ENCODE measurements around the gene SF1. TPM values are rescaled to one million over a fixed set of nuclear protein-coding genes. Genes with fewer than 3 reads are reported as not detected.

Gene SF1
- total and polyA plus RNA-seq, 2 experiments from 2014 or later, result 62.2 to 81.6 TPM

DNA sequence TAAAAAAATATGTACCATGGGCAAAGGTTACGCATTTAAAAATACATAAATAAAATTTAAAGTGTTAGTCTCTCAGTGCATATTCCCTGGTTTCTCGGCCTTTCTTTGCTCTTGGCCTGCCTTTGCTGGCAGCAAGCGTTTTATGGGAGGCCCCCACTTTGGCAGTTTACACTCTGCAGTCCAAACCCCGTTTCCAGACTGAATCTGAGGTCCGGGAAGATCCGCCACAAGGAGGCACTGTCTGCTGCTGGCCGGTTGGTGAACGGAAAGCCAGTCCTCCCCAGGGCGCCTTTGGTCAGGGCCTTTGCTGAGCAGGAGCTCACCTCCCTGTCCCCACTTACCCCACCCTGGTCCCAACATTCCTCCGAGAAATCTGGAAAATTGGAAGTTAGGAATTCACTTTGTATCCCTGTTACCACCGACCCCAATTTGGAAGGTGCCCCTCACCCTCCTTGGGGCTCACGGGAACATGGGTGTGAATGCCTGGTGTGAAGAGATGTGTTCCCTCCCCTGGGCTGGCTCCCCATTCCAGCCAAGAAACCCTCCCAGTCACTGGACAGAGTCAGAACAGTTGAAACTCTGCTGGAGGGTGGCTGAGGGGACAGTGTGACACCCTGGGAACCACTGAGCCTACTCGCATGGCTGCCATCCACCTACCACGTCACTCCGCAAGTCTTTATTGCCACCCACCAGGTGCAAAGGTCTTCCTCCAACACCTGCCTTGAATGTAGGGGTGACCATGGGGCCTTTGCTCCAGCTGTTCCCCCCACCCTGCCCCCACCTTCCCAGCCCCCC is 9.4 kb upstream of the SF1 start:
- Histone ChIP-seq H3F3A (ENCODE audit: insufficient read depth) (no peaks in the 10 kb centered on the region; the same call in 1 of the 2 replicates), H3K9me3 (ENCODE audit: low read depth) (no peaks in the 10 kb centered on the region), H3K9me2 (ENCODE audit: insufficient read depth) (no peaks in the 10 kb centered on the region), H2AFZ (no peak overlapping the region), H3K4me2 (ENCODE audit: unreplicated experiment) (no peak overlapping the region), H4K20me1 (ENCODE audit: insufficient read depth) (no peaks in the 10 kb centered on the region), H3K36me3 (ENCODE audit: low read depth) (no peaks in the 10 kb centered on the region), H3K27ac (no peak overlapping the region), H3K27me3 (replicated peaks; ENCODE audit: insufficient read depth) (no peaks in the 10 kb centered on the region), H3K9ac (no peak overlapping the region), H3K4me1 (ENCODE audit: insufficient read depth) (no peaks in the 10 kb centered on the region), H3K4me3 (no peak overlapping the region), H3K79me2 (ENCODE audit: insufficient read depth) (no peaks in the 10 kb centered on the region)
- WGBS, 2 experiments (ENCODE audit: low coverage in 1 of 2, low lambda C conversion rate in 2 of 2, missing lambda C conversion rate in 2 of 2), result 45 to 48% methylated on average over 15 of the region's 15 CpGs
- in situ Hi-C loops (cut with MboI), result no loop called here
- peak; percentile 76 for DNase-seq
- TF ChIP-seq EZH2 (IDR thresholded peaks at IDR 0.05; ENCODE audit: insufficient read depth, poor library complexity, severe bottlenecking), result no peak
- TF ChIP-seq EZH2phosphoT487 (IDR thresholded peaks at IDR 0.05; ENCODE audit: insufficient read depth, low read depth), result no peak

DNA sequence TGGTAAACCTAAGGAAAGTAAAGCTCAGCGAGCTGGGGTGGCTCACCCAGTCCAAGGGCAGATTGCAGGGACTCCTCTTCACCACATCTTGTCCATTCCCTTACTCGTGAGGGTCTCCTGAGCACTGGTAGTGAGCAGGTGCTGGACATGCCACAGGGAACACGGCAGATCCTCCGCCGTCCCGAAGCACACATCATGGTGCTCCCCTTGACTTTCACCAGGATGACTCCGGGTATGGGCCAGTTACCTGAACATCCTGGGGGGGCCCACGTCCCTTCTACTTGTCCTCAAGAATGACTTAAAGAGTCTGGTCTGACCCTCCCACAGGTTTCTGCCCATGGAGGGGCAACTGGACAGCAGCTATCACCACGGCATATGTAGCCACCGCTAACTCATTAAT is 8.0 kb upstream of the SF1 start:
- DNase-seq, result no peak
- Histone ChIP-seq H2AFZ (no peak overlapping the region), H3F3A (ENCODE audit: insufficient read depth) (no peaks in the 10 kb centered on the region; the same call in 1 of the 2 replicates), H3K36me3 (ENCODE audit: low read depth) (no peaks in the 10 kb centered on the region), H3K4me2 (ENCODE audit: unreplicated experiment) (no peak overlapping the region), H4K20me1 (ENCODE audit: insufficient read depth) (no peaks in the 10 kb centered on the region), H3K9me3 (ENCODE audit: low read depth) (no peaks in the 10 kb centered on the region), H3K79me2 (ENCODE audit: insufficient read depth) (no peaks in the 10 kb centered on the region), H3K4me1 (ENCODE audit: insufficient read depth) (no peaks in the 10 kb centered on the region), H3K4me3 (no peak overlapping the region), H3K9ac (no peak overlapping the region), H3K9me2 (ENCODE audit: insufficient read depth) (no peaks in the 10 kb centered on the region), H3K27ac (no peak overlapping the region), H3K27me3 (replicated peaks; ENCODE audit: insufficient read depth) (no peaks in the 10 kb centered on the region)
- 93 to 98% methylated on average over 10 of the region's 10 CpGs for WGBS, 2 experiments (ENCODE audit: low coverage in 1 of 2, low lambda C conversion rate in 2 of 2, missing lambda C conversion rate in 2 of 2)
- TF ChIP-seq EZH2phosphoT487 (IDR thresholded peaks at IDR 0.05; ENCODE audit: insufficient read depth, low read depth) (no peak), EZH2 (IDR thresholded peaks at IDR 0.05; ENCODE audit: insufficient read depth, poor library complexity, severe bottlenecking) (no peak)
- in situ Hi-C loops (cut with MboI), result no loop called here

DNA sequence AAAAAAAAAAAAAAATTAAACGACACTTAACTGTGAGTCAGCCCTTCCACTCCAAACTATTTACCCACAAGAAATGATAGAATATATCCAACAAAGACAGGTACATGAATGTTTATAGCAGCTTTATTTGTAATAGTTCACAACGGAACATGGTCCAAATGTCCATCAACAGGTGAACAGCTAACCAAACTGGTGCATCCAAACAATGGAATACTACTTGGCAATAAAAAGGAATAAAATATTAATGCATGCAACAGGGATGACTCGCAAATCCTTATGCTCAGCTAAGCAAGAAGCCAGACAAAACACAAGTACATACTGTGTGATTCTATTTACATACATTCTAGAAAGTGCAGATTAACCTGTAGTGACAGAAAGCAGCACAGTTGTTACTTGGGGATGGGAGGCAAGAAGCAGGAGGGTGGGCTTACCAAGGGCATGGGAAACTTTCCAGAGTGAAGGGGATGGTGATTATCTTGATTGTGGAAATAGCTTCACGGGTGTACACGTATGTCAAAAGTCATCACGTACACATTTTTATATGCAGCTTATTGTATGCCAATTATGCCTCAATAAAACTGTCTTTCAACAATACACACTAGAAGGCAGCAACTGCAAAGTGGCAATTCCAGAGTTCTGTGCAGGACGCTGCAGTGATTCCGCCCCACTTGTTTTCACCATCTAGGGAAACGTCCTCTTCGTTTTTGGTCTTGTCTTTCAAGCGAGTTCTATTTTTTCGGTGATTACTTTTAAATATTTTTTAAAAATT is 6.7 kb upstream of the SF1 start:
- Histone ChIP-seq H3F3A (ENCODE audit: insufficient read depth) (peaks cover 4% of the 10 kb centered on the region; the same call in 1 of the 2 replicates), H3K79me2 (ENCODE audit: insufficient read depth) (no peaks in the 10 kb centered on the region), H3K36me3 (ENCODE audit: low read depth) (no peaks in the 10 kb centered on the region), H3K4me3 (no peak overlapping the region), H3K27ac (no peak overlapping the region), H3K9me3 (ENCODE audit: low read depth) (no peaks in the 10 kb centered on the region), H3K27me3 (replicated peaks; ENCODE audit: insufficient read depth) (no peaks in the 10 kb centered on the region), H3K9me2 (ENCODE audit: insufficient read depth) (no peaks in the 10 kb centered on the region), H2AFZ (no peak overlapping the region), H3K4me2 (ENCODE audit: unreplicated experiment) (no peak overlapping the region), H4K20me1 (ENCODE audit: insufficient read depth) (no peaks in the 10 kb centered on the region), H3K9ac (no peak overlapping the region), H3K4me1 (ENCODE audit: insufficient read depth) (no peaks in the 10 kb centered on the region)
- no peak for DNase-seq
- in situ Hi-C loops (cut with MboI), result no loop called here
- WGBS, 2 experiments (ENCODE audit: low coverage in 1 of 2, low lambda C conversion rate in 2 of 2, missing lambda C conversion rate in 2 of 2), result 83 to 85% methylated on average over 12 of the region's 12 CpGs
- TF ChIP-seq EZH2 (IDR thresholded peaks at IDR 0.05; ENCODE audit: insufficient read depth, poor library complexity, severe bottlenecking) (no peak), EZH2phosphoT487 (IDR thresholded peaks at IDR 0.05; ENCODE audit: insufficient read depth, low read depth) (no peak)

DNA sequence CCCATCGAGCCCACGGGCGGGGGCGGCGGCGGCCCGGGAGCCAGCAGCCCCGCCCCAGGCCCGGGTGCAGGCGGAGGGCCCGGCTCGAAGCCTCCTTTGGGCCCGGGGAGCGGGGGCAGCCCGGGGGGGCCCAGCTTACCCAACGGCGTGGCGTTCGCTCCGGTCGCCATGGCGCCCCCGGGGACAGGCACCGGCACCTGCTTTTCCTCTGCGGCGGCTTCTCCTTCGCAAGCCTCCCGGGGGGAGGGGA is 194 bp downstream of the SF1 start:
- in situ Hi-C loops (cut with MboI), result no loop called here
- H3K4me2 ChIP-seq (ENCODE audit: unreplicated experiment), result peak overlapping the region; percentile 57

More for the DNA sequence above, 194 bp downstream of the SF1 start:
- peak overlapping the region; percentile 94 for H3K4me3 ChIP-seq
- peaks cover 34% of the 10 kb centered on the region; the same call in 1 of the 2 replicates for H4K20me1 ChIP-seq (ENCODE audit: insufficient read depth)
- peak overlapping the region; percentile 99 for H3K9ac ChIP-seq
- peaks cover 33% of the 10 kb centered on the region for H3K36me3 ChIP-seq (ENCODE audit: low read depth)
- H3K9me3 ChIP-seq (ENCODE audit: low read depth), result no peaks in the 10 kb centered on the region
- WGBS, 2 experiments (ENCODE audit: low coverage in 1 of 2, low lambda C conversion rate in 2 of 2, missing lambda C conversion rate in 2 of 2), result 0% methylated on average over 3 to 9 of the region's 28 CpGs
- H3K9me2 ChIP-seq (ENCODE audit: insufficient read depth), result no peaks in the 10 kb centered on the region
- no peak overlapping the region for H2AFZ ChIP-seq
- H3K27ac ChIP-seq, result peak overlapping the region; percentile 97
- H3K27me3 ChIP-seq (replicated peaks; ENCODE audit: insufficient read depth), result no peaks in the 10 kb centered on the region
- H3K79me2 ChIP-seq (ENCODE audit: insufficient read depth), result peaks cover 44% of the 10 kb centered on the region
- DNase-seq, result no peak
- H3K4me1 ChIP-seq (ENCODE audit: insufficient read depth), result peaks cover 18% of the 10 kb centered on the region
- H3F3A ChIP-seq (ENCODE audit: insufficient read depth), result peaks cover 41% of the 10 kb centered on the region
- TF ChIP-seq EZH2phosphoT487 (IDR thresholded peaks at IDR 0.05; ENCODE audit: insufficient read depth, low read depth), result no peak
- TF ChIP-seq EZH2 (IDR thresholded peaks at IDR 0.05; ENCODE audit: insufficient read depth, poor library complexity, severe bottlenecking), result no peak
